ENCODE data around the gene EXOC7. TPM values are rescaled to one million over a fixed set of nuclear protein-coding genes. Genes with fewer than 3 reads are reported as not detected.

Gene EXOC7, protein sequence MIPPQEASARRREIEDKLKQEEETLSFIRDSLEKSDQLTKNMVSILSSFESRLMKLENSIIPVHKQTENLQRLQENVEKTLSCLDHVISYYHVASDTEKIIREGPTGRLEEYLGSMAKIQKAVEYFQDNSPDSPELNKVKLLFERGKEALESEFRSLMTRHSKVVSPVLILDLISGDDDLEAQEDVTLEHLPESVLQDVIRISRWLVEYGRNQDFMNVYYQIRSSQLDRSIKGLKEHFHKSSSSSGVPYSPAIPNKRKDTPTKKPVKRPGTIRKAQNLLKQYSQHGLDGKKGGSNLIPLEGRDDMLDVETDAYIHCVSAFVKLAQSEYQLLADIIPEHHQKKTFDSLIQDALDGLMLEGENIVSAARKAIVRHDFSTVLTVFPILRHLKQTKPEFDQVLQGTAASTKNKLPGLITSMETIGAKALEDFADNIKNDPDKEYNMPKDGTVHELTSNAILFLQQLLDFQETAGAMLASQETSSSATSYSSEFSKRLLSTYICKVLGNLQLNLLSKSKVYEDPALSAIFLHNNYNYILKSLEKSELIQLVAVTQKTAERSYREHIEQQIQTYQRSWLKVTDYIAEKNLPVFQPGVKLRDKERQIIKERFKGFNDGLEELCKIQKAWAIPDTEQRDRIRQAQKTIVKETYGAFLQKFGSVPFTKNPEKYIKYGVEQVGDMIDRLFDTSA
- 56.0 and 56.1 TPM in 2 replicates for total RNA-seq

GRCh38 chr17:76103274-76104139 lies at the start of gene EXOC7:
Gene EXOC7, minus strand, starts transcription at chr17:76103787. Its CDS starts 95 bp downstream, at chr17:76103692.

DNA sequence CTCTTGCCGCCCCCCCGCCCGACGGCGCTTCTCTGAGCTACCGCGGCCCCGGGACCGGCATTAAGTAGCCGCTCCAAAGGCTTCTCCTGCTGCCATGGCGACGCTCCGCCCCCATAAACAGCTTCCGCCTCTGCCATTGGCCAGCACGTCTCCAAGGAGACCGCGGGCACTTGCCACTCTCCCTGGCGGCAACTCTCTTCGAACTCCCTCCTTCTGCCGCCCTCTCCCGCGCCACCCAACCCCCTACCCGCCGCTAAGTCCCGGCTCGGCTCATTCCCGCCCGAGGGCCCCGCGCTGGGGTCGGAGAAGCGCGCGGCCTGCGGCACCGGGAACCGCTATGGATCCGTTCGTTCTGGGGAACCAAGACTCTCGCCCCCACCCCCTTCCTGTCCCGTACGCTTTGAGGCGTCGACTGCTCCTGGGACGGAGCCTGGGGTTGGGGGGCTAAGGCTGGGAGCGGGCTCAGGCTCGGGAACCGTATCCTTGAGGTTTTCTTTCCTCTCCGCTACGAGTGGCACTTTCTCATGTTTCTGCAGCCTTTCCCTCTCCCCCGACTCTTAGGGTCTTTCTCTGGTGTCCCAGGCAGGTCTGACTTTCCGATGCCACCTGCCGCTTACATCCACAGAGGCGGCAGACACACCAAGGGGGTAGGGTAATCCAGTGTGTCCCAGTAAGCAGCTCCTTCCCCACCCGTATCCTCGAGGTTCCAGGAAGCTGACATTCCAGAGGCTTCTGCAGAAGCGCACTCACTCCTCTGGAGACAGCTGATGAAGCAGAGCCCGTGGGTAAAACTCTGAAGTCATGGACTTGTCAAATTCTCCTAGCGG lies 37.8 kb upstream of the EXOC7 start, which contains the start of gene FOXJ1:
FOXJ1 (minus strand) TSS at position 34 of the 827 bp plus-strand sequence. CDS start 850 bp downstream, outside the sequence.

GRCh38 chr17:76078860-76079534 lies 24.6 kb downstream of the EXOC7 start, which contains the start of gene ZACN:
Gene ZACN, plus strand, starts transcription at chr17:76079182. Its CDS starts 83 bp downstream, at chr17:76079265.

DNA sequence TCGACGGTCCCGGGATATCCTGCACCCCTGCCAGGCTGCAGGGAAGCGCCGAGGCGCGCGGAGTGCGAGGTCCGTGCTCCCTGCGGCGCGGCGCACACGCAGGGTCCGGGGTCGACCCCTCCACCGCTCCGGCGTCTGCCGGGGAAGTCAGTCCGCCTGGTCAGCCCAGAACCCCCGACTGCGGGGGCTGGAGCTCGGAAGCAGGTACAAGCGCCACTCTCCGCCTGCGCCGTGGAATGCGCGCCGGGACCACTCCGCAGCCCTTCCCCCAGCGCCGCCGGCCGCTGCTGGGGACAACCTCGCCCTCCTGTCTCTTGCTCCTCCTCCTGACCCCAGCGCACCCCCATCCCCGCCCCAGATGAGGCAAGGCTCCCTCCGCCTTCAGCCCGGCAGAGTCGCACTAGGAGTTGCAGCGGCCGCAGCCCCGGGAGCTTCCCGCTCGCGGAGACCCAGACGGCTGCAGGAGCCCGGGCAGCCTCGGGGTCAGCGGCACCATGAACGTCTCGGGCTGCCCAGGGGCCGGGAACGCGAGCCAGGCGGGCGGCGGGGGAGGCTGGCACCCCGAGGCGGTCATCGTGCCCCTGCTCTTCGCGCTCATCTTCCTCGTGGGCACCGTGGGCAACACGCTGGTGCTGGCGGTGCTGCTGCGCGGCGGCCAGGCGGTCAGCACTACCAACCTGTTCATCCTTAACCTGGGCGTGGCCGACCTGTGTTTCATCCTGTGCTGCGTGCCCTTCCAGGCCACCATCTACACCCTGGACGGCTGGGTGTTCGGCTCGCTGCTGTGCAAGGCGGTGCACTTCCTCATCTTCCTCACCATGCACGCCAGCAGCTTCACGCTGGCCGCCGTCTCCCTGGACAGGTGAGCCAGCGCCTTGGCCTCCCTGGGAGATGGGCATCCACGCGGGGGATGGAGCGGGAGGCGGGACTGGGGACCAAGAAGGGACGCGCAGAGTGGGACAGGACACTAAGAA lies 28.9 kb downstream of the EXOC7 start, which contains the start of gene GALR2:
GALR2 (plus strand) TSS at position 392 of the 974 bp plus-strand sequence; CDS start at position 495, 103 bp downstream.

GRCh38 chr17:76072148-76072858 lies 31.3 kb downstream of the EXOC7 start, which contains the start of gene SRP68:
Gene SRP68, minus strand, starts transcription at chr17:76072517. Its CDS starts 26 bp downstream, at chr17:76072491.

Other genes with a start within 250 kb of the EXOC7 start
- 56.7 and 67.0 TPM in 2 replicates for gene WBP2, start 248.5 kb downstream of the EXOC7 start, total RNA-seq
- gene TRIM47, start 225.2 kb downstream of the EXOC7 start, total RNA-seq, result 32.5 and 56.4 TPM in 2 replicates
- gene TRIM65, start 206.8 kb downstream of the EXOC7 start, total RNA-seq, result 19.1 and 20.6 TPM in 2 replicates
- 12.3 and 15.7 TPM in 2 replicates for gene MRPL38, start 198.9 kb downstream of the EXOC7 start, total RNA-seq
- gene FBF1, start 162.7 kb downstream of the EXOC7 start, total RNA-seq, result 5.1 and 7.6 TPM in 2 replicates
- 16.4 and 32.4 TPM in 2 replicates for gene ACOX1, start 124.6 kb downstream of the EXOC7 start, total RNA-seq
- 21.8 and 29.6 TPM in 2 replicates for gene TEN1, start 124.5 kb downstream of the EXOC7 start, total RNA-seq
- 2.2 TPM in 1 of 2 replicates, not detected in the other for gene CDK3, start 102.9 kb downstream of the EXOC7 start, total RNA-seq
- gene EVPL, start 76.5 kb downstream of the EXOC7 start, total RNA-seq, result not detected in 2 replicates
- 19.5 and 24.0 TPM in 2 replicates for gene SRP68, start 31.3 kb downstream of the EXOC7 start, total RNA-seq
- gene GALR2, start 29.0 kb downstream of the EXOC7 start, total RNA-seq, result not detected in 2 replicates
- gene ZACN, start 24.6 kb downstream of the EXOC7 start, total RNA-seq, result not detected in 2 replicates
- not detected in 2 replicates for gene FOXJ1, start 37.5 kb upstream of the EXOC7 start, total RNA-seq
- gene RNF157, start 136.7 kb upstream of the EXOC7 start, total RNA-seq, result 0.16 TPM in 1 of 2 replicates, not detected in the other
- gene UBALD2, start 161.6 kb upstream of the EXOC7 start, total RNA-seq, result 1.3 and 5.5 TPM in 2 replicates
- gene QRICH2, start 204.5 kb upstream of the EXOC7 start, total RNA-seq, result 0.65 and 1.4 TPM in 2 replicates